Psoas muscle (tissue), 8 donors: ENCODE measurements around the gene SPATA6. TPM values are rescaled to one million over a fixed set of nuclear protein-coding genes. Genes with fewer than 3 reads are reported as not detected.
"Not testable (repeated sequence)": the region's sequence is repeated elsewhere in the genome, so short reads cannot be mapped to it uniquely, and the experiment has no call there.

Experiments
- ATAC-seq, 4 donors: fragments of 200-7000 bp; cut with Tn5 transposase; one replicate each; pipeline ENCODE4 v1.9.1; 2020; ENCODE audit warnings: moderate library complexity in 3 of 4, mild to moderate bottlenecking in 2 of 4
- DNase-seq, 2 donors: peaks; one replicate each; pipeline ENCODE4 v3.0.0-alpha.2; 2020
- H3K27ac ChIP-seq: fragments of 200-600 bp; one replicate; pipeline ENCODE4 v1.8.0; 2022
- H3K27me3 ChIP-seq, 3 donors: fragments of 200-600 bp in 1 of 3; one replicate each; pipeline versions ENCODE4 v1.6.1 to v1.8.0; 2013 to 2022; ENCODE audit warnings: low read length in 2 of 3, mild to moderate bottlenecking in 2 of 3, moderate library complexity in 1 of 3; ENCODE audit not compliant: insufficient read depth in 3 of 3
- H3K36me3 ChIP-seq, 2 donors: fragments of 200-600 bp in 1 of 2; one replicate each; pipeline versions ENCODE4 v1.6.1 to v1.8.0; 2013 to 2022; ENCODE audit warnings: low read depth in 1 of 2, mild to moderate bottlenecking in 1 of 2, moderate library complexity in 1 of 2; ENCODE audit not compliant: insufficient read depth in 1 of 2
- H3K4me1 ChIP-seq: fragments of 200-600 bp; one replicate; pipeline ENCODE4 v1.8.0; 2022
- H3K4me3 ChIP-seq: fragments of 200-600 bp; one replicate; pipeline ENCODE4 v1.8.0; 2022; ENCODE audit warnings: mild to moderate bottlenecking
- H3K9me3 ChIP-seq: fragments of 200-600 bp; one replicate; pipeline ENCODE4 v1.8.0; 2022
- WGBS, 3 donors: extraction: QIAGEN DNeasy Blood & Tissue Kit; methylation state at CpG; one replicate each; pipeline versions ENCODE4 v1.1.6 to v1.1.7; 2013; 5-methylcytosine and 5-hydroxymethylcytosine counted together
- intact Hi-C, 2 donors: fragments of 100-400 bp; cut with DNase I; formaldehyde crosslinking; loops; one replicate each; pipeline versions ENCODE4 v1.11.0 to v1.14.2; 2022
- polyA plus RNA-seq, 3 donors: library from polyadenylated mRNA; stranded (reverse); fragments of 200-250 nt; gene quantifications; one replicate each; pipeline ENCODE4 v1.2.3, GENCODE V29; 2013
- total RNA-seq, 4 donors: library from RNA; stranded (reverse); fragmentation: NEBNext Ultra II Directional in 2 of 4; extraction: Animal tissue kit (Norgen Biotek cat#: 25700) in 2 of 4; gene quantifications; one replicate each; pipeline versions ENCODE4 v1.2.1 to v1.2.4, GENCODE V29; 2021 to 2023
- TF ChIP-seq, protein P1 (sequence below): fragments of 200-600 bp; IDR thresholded peaks from one replicate; pipeline ENCODE4 v1.8.0; 2022; ENCODE audit warnings: antibody characterized with exemption
- donor health status: healthy with polysubstance abuse.
- donor health status: DM: no; HTN: no; CAD: no; lungs with moderate emphysema.
- donor health status: Bipolar disorder and iron deficiency.
- donor health status: healthy.
- donor health status: DM: yes; HTN: yes; CAD: no.
- donor health status: DM: no; HTN: no; CAD: no.
- donor health status: DM: no; HTN: no; CAD: no.
- donor health status: DM: yes; HTN: yes; CAD: no.

Gene SPATA6
- total and polyA plus RNA-seq, 7 donors, result 0.63 to 5.3 (median 3.0) TPM

DNA sequence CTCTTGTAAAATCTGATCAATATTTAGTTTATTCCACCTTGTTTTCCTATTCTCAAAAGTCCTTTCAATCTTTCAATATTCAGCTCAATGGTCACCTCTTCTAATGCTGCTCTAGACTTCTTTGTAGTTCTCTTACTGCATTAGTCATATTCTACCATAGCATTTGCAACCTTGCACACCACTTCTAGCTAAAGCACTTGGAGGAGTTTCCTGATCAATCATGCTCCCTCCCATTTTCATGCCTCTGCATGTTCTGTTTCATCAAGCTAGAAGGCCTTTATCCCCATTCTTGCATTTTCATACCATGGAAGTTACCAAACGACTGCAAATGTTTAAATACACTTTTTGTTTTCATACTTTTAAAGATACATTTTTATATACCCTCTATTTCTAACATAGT is 177.3 kb downstream of the SPATA6 start:
- TF ChIP-seq, protein P1, sequence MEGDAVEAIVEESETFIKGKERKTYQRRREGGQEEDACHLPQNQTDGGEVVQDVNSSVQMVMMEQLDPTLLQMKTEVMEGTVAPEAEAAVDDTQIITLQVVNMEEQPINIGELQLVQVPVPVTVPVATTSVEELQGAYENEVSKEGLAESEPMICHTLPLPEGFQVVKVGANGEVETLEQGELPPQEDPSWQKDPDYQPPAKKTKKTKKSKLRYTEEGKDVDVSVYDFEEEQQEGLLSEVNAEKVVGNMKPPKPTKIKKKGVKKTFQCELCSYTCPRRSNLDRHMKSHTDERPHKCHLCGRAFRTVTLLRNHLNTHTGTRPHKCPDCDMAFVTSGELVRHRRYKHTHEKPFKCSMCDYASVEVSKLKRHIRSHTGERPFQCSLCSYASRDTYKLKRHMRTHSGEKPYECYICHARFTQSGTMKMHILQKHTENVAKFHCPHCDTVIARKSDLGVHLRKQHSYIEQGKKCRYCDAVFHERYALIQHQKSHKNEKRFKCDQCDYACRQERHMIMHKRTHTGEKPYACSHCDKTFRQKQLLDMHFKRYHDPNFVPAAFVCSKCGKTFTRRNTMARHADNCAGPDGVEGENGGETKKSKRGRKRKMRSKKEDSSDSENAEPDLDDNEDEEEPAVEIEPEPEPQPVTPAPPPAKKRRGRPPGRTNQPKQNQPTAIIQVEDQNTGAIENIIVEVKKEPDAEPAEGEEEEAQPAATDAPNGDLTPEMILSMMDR, result no peak
- Histone ChIP-seq H3K4me3 (no peak overlapping the region), H3K27ac (no peak overlapping the region), H3K27me3 (no peaks in the 10 kb centered on the region), H3K4me1 (no peaks in the 10 kb centered on the region), H3K36me3 (no peaks in the 10 kb centered on the region), H3K9me3 (no peaks in the 10 kb centered on the region)
- ATAC-seq (no peak), DNase-seq (no peak)
- intact Hi-C loops, result no loop called here
- WGBS, 3 donors, result 84 to 91% (median 86%) methylated on average over 1 of the region's 1 CpG

DNA sequence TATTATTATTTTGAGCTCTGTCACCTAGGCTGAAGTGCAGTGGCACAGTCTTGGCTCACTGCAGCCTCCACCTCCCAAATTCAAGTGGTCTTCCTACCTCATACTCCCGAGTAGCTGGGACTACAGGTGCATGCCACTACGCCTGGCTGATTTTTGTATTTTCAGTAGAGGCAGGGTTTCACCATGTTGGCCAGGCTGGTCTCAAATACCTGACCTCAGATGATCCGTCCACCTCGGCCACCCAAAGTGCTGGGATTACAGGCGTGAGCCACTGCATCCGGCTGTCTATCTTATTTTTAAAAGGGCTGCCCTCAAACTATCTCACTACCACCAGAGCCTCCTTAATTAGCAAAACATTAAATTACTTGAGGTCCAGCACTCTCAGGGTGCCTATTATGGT is 177.9 kb downstream of the SPATA6 start:
- 85 to 91% (median 90%) methylated on average over 6 of the region's 6 CpGs for WGBS, 3 donors
- H3K27ac ChIP-seq, H3K36me3 ChIP-seq, ATAC-seq, H3K9me3 ChIP-seq, DNase-seq, H3K27me3 ChIP-seq, H3K4me3 ChIP-seq, intact Hi-C loops, H3K4me1 ChIP-seq: not testable (repeated sequence)

DNA sequence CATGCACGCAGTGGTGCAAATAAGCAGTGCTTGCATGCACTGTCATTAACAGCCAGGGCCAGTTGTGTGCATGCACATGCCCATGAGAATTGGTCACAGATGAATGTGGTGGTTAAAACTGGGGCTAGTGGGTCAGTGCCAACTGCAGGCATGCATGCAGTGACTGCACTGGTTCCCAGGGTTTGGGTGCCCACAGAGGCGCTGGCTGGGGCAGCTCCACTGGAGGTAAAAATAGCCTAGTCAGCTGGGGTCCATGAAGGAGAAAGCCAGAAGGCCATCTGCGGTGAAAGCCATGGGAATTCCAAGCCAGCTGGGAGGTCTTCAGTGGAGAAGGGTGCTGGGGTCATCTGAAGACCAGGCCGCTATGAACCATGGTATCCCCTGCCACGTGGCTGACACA is 179.3 kb downstream of the SPATA6 start:
- no peaks in the 10 kb centered on the region for H3K27me3 ChIP-seq
- H3K4me3 ChIP-seq, result no peak overlapping the region
- no peaks in the 10 kb centered on the region for H3K9me3 ChIP-seq
- WGBS, 3 donors, result 87 to 94% (median 91%) methylated on average over 5 of the region's 5 CpGs
- DNase-seq (no peak), ATAC-seq (no peak)
- H3K36me3 ChIP-seq, result no peaks in the 10 kb centered on the region
- TF ChIP-seq, protein P1, result no peak
- no peak overlapping the region for H3K27ac ChIP-seq
- no peaks in the 10 kb centered on the region for H3K4me1 ChIP-seq
- intact Hi-C loops, result no loop called here

DNA sequence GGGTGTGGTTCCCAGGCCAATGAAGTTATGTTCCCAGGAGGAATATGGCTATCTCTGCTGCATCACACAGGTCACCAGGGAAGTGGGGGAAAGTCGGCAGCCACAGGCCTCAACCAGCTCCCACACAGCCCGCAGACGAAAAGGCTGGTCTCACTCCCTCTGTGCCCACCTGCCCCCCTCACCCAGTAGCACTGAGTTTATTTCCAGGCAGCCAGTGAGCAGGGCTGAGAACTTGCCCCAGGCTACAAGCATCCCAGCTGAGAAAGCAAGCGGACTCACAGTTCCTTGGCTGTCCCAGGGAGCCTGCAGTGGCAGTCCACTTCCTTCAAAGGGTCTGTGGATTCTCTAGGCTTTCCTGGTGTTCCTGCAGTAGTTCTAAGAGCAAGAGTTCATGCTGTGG is 180.6 kb downstream of the SPATA6 start:
- intact Hi-C loops, result no loop called here
- no peak for ATAC-seq

DNA sequence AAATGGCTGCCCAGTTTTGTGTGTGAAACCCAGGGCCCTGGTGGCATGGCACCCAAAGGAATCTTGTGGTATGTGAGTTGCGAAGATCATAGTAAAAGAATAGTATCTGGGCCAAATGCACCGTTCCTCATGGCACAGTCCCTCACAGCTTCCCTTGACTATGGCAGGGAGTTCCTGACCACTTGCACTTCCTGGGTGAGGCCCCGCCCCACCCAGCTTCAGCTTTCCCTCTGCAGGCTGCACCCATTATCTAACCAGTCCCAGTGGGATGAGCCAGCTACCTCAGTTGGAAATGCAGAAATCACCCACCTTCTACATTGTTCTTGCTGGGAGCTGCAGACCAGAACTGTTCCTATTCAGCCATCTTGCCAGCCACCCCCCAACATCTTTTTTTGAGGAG is 186.5 kb downstream of the SPATA6 start:
- H3K4me1 ChIP-seq, result no peaks in the 10 kb centered on the region
- 84 to 92% (median 88%) methylated on average over 3 of the region's 3 CpGs for WGBS, 3 donors
- DNase-seq (no peak), ATAC-seq (no peak)
- H3K36me3 ChIP-seq, result no peaks in the 10 kb centered on the region
- H3K27me3 ChIP-seq, result no peaks in the 10 kb centered on the region
- no peak overlapping the region for H3K27ac ChIP-seq
- TF ChIP-seq, protein P1, result no peak
- H3K9me3 ChIP-seq, result no peaks in the 10 kb centered on the region
- no peak overlapping the region for H3K4me3 ChIP-seq
- intact Hi-C loops, result no loop called here

More for the DNA sequence above, 180.6 kb downstream of the SPATA6 start:
- DNase-seq, result no peak
- Histone ChIP-seq H3K9me3 (no peaks in the 10 kb centered on the region), H3K27me3 (no peaks in the 10 kb centered on the region), H3K4me1 (no peaks in the 10 kb centered on the region), H3K4me3 (no peak overlapping the region), H3K36me3 (no peaks in the 10 kb centered on the region), H3K27ac (no peak overlapping the region)
- TF ChIP-seq, protein P1, result no peak
- 76 to 87% (median 81%) methylated on average over 4 of the region's 4 CpGs for WGBS, 3 donors

DNA sequence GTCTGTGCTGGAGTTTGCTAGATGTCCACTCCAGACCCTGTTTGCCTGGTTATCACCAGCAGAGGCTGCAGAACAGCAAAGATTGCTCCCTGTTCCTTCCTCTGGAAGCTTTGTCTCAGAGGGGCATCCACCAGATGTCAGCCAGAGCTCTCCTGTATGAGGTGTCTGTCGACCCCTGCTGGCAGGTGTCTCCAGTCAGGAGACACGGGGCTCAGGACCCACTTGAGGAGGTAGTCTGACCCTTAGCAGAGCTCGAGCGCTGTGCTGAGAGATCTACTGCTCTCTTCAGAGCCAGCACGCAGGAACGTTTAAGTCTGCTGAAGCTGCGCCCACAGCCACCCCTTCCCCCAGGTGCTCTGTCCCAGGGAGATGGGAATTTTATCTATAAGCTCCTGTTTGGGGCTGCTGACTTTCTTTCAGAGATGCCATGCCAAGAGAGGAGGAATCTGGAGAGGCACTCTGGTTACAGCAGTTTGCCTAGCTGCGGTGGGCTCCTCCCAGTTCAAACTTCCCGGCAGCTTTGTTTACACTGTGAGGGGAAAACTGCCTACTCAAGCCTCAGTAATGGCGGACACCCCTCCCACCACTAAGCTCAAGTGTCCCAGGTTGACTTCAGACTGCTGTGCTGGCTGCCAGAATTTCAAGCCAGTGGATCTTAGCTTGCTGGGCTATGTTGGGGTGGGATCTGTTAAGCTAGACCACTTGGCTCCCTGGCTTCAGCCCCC is 187.1 kb downstream of the SPATA6 start:
- DNase-seq, ATAC-seq, H3K4me1 ChIP-seq, intact Hi-C loops, H3K36me3 ChIP-seq, H3K27ac ChIP-seq, H3K4me3 ChIP-seq, H3K27me3 ChIP-seq, H3K9me3 ChIP-seq: not testable (repeated sequence)
- WGBS, 3 donors, result 78 to 81% (median 79%) methylated on average over 10 of the region's 10 CpGs

DNA sequence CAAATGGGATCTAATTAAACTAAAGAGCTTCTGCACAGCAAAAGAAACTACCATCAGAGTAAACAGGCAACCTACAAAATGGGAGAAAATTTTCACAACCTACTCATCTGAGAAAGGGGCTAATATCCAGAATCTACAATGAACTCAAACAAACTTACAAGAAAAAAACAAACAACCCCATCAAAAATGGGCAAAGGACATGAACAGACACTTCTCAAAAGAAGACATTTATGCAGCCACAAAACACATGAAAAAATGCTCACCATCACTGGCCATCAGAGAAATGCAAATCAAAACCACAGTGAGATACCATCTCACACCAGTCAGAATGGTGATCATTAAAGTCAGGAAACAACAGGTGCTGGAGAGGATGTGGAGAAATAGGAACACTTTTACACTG is 189.7 kb downstream of the SPATA6 start:
- H3K4me3 ChIP-seq, H3K27me3 ChIP-seq, intact Hi-C loops, H3K36me3 ChIP-seq, ATAC-seq, DNase-seq, H3K9me3 ChIP-seq, H3K27ac ChIP-seq, H3K4me1 ChIP-seq: not testable (repeated sequence)

DNA sequence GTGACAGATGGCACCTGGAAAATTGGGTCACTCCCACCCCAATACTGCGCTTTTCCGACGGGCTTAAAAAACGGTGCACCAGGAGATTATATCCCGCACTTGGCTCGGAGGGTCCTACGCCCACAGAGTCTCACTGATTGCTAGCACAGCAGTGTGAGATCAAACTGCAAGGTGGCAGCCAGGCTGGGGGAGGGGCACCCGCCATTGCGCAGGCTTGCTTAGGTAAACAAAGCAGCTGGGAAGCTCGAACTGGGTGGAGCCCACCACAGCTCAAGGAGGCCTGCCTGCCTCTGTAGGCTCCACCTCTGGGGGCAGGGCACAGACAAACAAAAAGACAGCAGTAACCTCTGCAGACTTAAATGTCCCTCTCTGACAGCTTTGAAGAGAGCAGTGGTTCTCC is 194.6 kb downstream of the SPATA6 start:
- H3K9me3 ChIP-seq, H3K27ac ChIP-seq, intact Hi-C loops, ATAC-seq, H3K4me3 ChIP-seq, DNase-seq, H3K36me3 ChIP-seq, H3K4me1 ChIP-seq, H3K27me3 ChIP-seq: not testable (repeated sequence)
- WGBS, 3 donors, result 83 to 95% (median 94%) methylated on average over 5 to 10 of the region's 10 CpGs
